Ectodermal cell (in vitro differentiated cells): ENCODE measurements around the gene SSC5D.

ENCODE experiments used
- H3K27ac ChIP-seq: 2 replicates; pipeline ENCODE4 v1.7.0; 2013; ENCODE audit warnings: mild to moderate bottlenecking, low read depth, low read length; ENCODE audit not compliant: insufficient read depth, poor library complexity, severe bottlenecking
- H3K27me3 ChIP-seq: 2 replicates; pipeline ENCODE4 v1.7.0; 2013; ENCODE audit warnings: mild to moderate bottlenecking, low read length; ENCODE audit not compliant: insufficient read depth, control insufficient read depth, poor library complexity, severe bottlenecking
- H3K36me3 ChIP-seq: one replicate; pipeline ENCODE4 v1.7.0; 2013; ENCODE audit warnings: low read length; ENCODE audit not compliant: control insufficient read depth, insufficient read depth
- H3K4me1 ChIP-seq: one replicate; pipeline ENCODE4 v1.7.0; 2013; ENCODE audit warnings: low read length; ENCODE audit not compliant: control insufficient read depth, insufficient read depth
- H3K4me3 ChIP-seq: 2 replicates; pipeline ENCODE4 v1.7.0; 2013; ENCODE audit warnings: low read depth, low read length, control low read depth; ENCODE audit not compliant: insufficient read depth
- H3K9me3 ChIP-seq: 2 replicates; pipeline ENCODE4 v1.7.0; 2013; ENCODE audit warnings: mild to moderate bottlenecking, low read length, moderate library complexity; ENCODE audit not compliant: control insufficient read depth
- WGBS, 2 experiments: methylation state at CpG; one replicate each; pipeline ENCODE4 v1.1.7; 2013; ENCODE audit warnings: missing lambda C conversion rate in 2 of 2; 5-methylcytosine and 5-hydroxymethylcytosine counted together

Gene SSC5D

DNA sequence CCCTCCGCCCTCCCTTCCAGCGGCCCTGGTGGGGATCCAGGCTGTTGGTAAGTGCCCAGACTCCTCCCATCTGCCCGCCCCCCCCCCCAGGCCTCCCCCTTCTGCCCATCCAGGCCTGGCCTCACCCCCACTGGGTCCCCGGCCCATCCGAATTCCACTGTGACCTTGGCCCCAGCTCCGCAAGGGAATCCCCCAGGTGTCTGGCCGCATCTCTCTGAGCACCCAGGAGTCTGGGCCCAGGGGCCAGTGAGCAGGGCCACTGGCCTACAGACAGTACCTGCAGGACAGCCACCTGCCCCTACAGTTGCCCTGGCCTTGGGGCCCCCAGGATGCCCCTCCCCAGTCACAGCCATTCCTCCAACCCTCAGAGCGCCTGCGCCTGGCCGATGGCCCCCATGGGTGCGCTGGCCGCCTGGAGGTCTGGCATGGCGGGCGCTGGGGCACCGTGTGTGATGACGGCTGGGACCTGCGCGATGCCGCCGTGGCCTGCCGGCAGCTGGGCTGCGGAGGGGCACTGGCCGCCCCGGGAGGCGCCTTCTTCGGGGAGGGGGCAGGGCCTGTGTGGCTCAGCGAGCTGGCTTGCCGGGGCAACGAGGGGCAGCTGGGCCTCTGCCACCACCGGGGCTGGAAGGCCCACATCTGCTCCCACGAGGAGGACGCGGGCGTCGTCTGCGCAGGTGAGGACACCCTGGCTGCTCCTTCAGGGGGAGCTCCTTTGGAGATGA is 912 bp downstream of the SSC5D start:
- peaks cover 35% of the 10 kb centered on the region for H3K4me1 ChIP-seq
- H3K27me3 ChIP-seq: no peaks in the 10 kb centered on the region
- H3K4me3 ChIP-seq: no peak overlapping the region
- H3K36me3 ChIP-seq: no peaks in the 10 kb centered on the region
- WGBS, 2 experiments: 60 to 63% methylated on average over 35 of the region's 36 CpGs
- H3K27ac ChIP-seq: no peak overlapping the region
- H3K9me3 ChIP-seq: no peaks in the 10 kb centered on the region

DNA sequence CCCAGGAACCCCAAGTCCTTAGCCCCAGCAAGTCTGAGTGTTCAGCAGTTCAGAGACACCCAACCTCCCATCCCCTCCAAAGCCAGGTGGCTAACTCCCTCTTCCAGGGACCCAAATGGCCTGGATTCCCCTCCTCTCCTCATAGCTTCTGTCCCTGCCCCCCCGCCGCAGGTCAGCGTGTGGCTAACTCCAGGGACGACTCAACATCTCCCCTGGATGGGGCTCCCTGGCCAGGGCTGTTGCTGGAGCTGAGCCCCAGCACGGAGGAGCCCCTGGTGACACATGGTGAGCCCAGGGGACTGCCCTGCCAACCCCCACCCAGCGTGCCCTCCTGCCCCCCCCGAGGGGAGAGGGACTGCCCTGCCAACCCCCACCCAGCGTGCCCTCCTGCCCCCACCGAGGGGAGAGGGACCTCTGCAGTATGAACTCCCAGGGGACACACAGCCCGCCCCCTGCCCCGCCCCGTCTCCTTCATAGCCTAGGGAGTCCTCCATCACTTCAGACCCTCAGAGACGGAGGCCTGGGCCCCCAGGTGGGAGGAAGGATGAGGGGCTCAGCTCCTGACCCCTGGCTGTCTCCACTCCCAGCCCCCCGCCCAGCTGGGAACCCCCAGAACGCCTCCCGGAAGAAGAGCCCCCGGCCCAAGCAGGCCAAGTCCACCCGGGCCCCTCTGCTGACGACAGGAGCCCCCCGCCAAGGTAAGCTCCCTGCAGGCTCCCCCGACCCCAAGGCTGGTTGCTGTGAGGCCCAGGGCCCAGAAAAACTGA is 1.7 kb downstream of the SSC5D start:
- H3K36me3 ChIP-seq: no peaks in the 10 kb centered on the region
- WGBS, 2 experiments: 70 to 74% methylated on average over 17 to 21 of the region's 21 CpGs
- H3K27me3 ChIP-seq: no peaks in the 10 kb centered on the region
- no peak overlapping the region for H3K4me3 ChIP-seq
- peaks cover 35% of the 10 kb centered on the region for H3K4me1 ChIP-seq
- H3K27ac ChIP-seq: no peak overlapping the region
- no peaks in the 10 kb centered on the region for H3K9me3 ChIP-seq

DNA sequence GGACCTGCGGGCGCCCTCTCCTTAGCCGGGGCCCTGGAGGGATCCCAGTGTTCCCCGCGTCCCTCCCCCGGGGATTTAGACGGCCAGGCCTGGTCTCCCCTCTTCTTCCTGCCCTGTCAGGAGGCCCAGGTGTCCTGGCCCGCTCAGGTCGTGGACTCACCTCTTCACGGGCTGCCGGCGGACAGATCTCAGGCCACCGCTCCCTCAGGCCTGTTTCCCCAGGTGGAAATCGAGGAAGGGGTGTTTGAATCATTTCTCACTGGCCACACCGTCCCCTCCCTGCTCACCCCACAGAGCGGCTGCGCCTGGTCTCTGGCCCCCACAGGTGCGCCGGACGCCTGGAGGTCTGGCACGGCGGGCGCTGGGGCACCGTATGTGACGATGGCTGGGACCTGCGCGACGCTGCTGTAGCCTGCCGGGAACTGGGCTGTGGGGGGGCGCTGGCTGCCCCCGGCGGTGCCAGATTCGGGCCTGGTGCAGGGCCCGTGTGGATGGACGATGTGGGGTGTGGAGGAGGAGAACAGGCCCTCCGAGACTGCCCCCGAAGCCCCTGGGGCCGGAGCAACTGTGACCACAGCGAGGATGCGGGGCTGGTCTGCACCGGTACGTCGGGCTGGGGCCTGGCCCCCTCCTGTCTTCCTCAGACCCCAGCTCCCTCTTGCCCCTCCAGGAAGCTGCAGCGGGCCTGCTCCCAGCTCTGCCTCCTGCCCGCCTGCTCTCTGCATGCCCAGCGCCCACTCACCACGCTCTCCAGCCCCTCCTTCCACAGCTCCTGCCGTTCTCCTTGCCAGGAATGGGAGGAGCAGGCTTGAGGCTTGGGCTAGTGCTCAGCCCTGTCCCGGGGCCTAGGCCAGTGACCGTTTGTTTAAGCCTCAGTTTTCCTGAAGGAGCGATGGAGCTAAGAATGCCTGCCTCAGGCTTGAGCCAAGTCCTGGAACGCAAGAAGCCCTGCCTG is 2.5 kb downstream of the SSC5D start:
- no peaks in the 10 kb centered on the region for H3K9me3 ChIP-seq
- H3K36me3 ChIP-seq: no peaks in the 10 kb centered on the region
- H3K4me3 ChIP-seq: no peak overlapping the region
- H3K4me1 ChIP-seq: peaks cover 35% of the 10 kb centered on the region
- no peak overlapping the region for H3K27ac ChIP-seq
- WGBS, 2 experiments: 86 to 87% methylated on average over 52 of the region's 52 CpGs
- H3K27me3 ChIP-seq: no peaks in the 10 kb centered on the region

DNA sequence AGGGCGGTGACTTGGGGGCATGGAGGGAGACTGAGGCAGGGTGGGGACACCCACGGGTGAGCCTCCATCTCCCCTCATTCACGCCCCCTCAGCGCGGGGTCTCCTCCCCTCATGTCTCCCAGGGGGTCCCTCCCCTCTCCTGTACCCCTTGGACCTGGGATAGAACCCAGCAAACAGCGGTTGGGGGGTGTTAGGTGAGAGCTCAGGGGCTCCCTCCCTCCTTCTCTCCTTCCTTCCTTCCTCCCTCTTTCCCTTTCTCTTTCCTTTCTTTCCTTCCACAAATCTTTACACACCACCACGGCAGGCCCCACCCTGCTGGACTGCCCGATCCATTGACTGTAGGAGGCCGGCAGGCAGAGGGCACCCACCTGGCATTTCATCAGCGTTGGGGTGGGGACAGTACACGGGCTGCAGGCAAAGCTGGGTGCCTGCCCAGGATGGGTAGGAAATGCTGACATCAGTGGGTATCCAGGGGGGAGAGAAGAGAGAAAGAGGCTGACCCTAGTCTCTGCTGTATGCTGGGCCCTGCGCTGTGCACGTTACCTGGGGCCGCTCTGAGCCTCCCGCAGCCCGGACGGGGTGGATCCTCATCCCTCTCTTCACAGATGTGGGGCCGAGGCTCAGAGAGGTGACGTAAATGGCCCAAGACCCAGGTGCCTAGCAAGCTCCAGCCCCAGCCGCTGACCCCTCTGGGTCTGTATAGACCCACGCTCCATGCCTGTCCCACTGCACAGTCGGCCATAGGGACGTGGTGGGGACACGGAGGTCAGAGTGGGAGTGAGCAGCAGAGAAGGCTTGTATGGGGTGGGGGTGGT is 3.5 kb downstream of the SSC5D start:
- WGBS, 2 experiments: 88% methylated on average over 24 of the region's 24 CpGs
- Histone ChIP-seq H3K4me3 (no peak overlapping the region), H3K27me3 (no peaks in the 10 kb centered on the region), H3K27ac (no peak overlapping the region), H3K4me1 (peaks cover 25% of the 10 kb centered on the region), H3K9me3 (no peaks in the 10 kb centered on the region), H3K36me3 (no peaks in the 10 kb centered on the region)

DNA sequence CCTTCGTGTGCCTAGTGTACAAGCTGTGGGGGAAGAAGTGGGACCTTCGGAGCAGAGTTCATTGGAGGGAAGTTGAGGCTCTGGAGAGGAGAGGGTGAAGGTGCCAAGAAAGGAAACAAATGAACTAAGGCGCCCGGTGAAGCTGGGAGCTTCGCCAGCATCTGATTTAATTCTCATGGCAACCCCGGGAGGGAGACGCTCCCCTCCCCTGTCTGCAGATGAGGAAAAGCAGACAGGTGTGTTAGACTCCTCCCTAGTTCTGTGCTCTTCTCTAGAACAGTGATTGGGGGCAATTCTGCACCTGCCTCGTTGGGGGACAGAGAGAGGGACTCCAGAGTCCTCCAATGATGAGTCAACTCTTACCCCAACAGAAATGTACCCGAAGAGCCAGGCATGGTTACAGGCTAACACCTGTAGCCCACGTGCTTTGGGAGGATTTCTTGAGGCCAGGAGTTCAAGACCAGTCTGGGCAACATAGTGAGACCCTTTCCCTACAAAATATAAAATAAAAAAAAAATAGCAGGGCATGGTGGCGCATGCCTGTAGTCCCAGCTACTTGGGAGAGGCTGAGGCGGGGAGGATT is 4.2 kb downstream of the SSC5D start:
- Histone ChIP-seq H3K4me1 (peaks cover 18% of the 10 kb centered on the region), H3K36me3 (no peaks in the 10 kb centered on the region), H3K27ac (no peak overlapping the region), H3K4me3 (no peak overlapping the region), H3K9me3 (no peaks in the 10 kb centered on the region), H3K27me3 (no peaks in the 10 kb centered on the region)
- 86 to 87% methylated on average over 12 of the region's 12 CpGs for WGBS, 2 experiments

DNA sequence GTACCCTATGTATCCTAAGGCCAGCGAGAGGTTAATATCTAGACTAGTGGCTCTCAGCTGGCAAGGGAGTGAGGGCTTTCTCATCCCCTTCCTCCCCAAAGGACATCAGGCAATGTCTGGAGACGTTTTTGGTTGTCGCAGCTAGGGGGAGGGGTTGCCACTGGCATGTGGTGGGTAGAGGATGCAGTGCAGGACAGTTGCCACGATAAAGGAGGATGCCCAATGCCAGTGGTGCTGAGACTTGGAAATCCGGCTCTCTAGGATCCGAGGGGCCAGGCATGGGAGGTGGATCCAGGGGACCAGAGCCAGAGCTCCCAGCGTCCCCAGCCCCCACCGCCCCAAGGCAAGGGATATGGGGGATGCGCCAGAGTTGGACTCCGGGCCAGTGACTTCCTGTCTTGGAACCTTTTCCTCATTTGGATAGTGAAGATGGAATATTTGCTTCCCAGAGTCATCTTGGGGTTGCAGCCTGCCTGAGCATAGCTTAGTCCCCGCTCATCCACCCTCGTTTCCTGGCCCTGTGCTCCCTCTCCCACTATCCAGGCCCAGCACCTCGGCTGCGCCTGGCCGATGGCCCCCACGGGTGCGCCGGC is 4.9 kb downstream of the SSC5D start:
- H3K36me3 ChIP-seq: no peaks in the 10 kb centered on the region
- 87 to 88% methylated on average over 18 of the region's 18 CpGs for WGBS, 2 experiments
- H3K9me3 ChIP-seq: no peaks in the 10 kb centered on the region
- H3K27ac ChIP-seq: no peak overlapping the region
- H3K27me3 ChIP-seq: no peaks in the 10 kb centered on the region
- H3K4me3 ChIP-seq: no peak overlapping the region
- peaks cover 12% of the 10 kb centered on the region for H3K4me1 ChIP-seq

DNA sequence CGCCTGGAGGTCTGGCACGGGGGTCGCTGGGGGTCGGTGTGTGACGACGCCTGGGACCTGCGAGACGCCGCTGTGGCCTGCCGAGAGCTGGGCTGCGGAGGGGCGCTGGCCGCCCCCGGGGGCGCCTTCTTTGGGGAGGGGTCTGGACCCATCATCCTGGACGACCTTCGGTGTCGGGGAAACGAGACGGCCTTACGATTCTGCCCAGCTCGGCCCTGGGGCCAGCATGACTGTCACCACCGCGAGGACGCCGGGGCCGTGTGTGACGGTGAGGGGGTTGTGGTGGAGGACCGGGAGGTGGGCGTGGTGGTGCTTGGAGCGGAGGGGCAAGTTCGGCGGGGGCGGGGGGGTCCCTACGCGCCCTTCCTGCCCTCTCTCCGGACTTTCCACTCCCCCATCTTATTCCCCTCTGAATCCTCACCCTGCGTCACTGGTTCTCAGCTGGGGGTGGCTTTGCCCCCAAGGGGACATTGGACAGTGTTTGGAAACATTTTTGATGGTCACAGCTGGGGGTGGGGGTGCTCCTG is 5.5 kb downstream of the SSC5D start:
- WGBS, 2 experiments: 89 to 92% methylated on average over 33 to 36 of the region's 38 CpGs
- Histone ChIP-seq H3K4me3 (no peak overlapping the region), H3K36me3 (no peaks in the 10 kb centered on the region), H3K4me1 (peaks cover 8% of the 10 kb centered on the region), H3K27me3 (no peaks in the 10 kb centered on the region), H3K9me3 (no peaks in the 10 kb centered on the region), H3K27ac (no peak overlapping the region)

DNA sequence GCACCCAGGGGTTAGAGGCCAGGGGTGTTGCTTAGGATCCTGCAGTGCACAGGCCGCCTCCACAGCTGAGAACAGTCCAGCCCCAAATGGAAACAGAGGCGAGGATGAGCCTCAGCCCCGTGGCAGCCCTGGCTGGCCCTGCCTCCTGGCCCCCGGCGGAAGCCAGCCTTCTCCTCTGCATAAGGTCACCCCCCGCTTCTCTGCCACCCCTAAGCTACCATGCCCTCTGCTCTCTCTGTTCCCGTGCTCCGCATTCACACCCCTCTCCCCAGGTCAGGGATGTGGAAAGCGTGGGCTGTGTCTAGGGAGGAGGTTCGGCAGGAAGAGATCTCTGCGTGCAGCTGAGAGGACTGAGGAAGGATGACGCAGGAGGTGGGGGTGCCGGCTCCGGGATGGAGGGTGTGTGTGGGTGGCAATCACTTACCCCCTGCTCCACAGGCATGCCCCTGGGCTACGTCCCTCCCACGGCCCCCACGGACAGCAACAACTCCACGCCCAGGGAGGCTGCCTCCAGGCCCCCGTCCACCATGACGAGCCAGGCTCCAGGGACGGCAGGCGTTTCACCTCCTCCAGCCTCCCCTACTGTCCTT is 6.0 kb downstream of the SSC5D start:
- Histone ChIP-seq H3K36me3 (no peaks in the 10 kb centered on the region), H3K4me1 (peaks cover 4% of the 10 kb centered on the region), H3K27ac (no peak overlapping the region), H3K4me3 (no peak overlapping the region), H3K27me3 (no peaks in the 10 kb centered on the region), H3K9me3 (no peaks in the 10 kb centered on the region)
- 81 to 83% methylated on average over 22 of the region's 22 CpGs for WGBS, 2 experiments
